COLO668 (cell line): ENCODE results near the gene P2RY14.
A peak's percentile ranks its signal among the peaks of the same experiment; 100 is the strongest.
"Not testable (repeated sequence)": the region's sequence is repeated elsewhere in the genome, so short reads cannot be mapped to it uniquely, and the experiment has no call there.

Experiments used
- DNase-seq: peaks from one replicate; lab custom pipeline; 2025; ENCODE audit not compliant: unreplicated experiment; lab: John Stamatoyannopoulos, UW

Gene P2RY14

GRCh38 chr3:151192545-151192944, 85.8 kb downstream of the P2RY14 start:
- no peak for DNase-seq

GRCh38 chr3:151191095-151191494, 87.2 kb downstream of the P2RY14 start:
- DNase-seq = no peak

- DNase-seq = no peak
Measured at GRCh38 chr3:151183265-151183671, 95.1 kb downstream of the P2RY14 start.

GRCh38 chr3:151182349-151183079, 95.8 kb downstream of the P2RY14 start:
- no peak for DNase-seq

- no peak for DNase-seq
Measured at GRCh38 chr3:151178208-151178845, 100.0 kb downstream of the P2RY14 start.

- no peak for DNase-seq
Measured at GRCh38 chr3:151175952-151176351, 102.4 kb downstream of the P2RY14 start.

- DNase-seq = no peak
Measured at GRCh38 chr3:151174351-151174750, 104.0 kb downstream of the P2RY14 start.

GRCh38 chr3:151171145-151171757, 107.1 kb downstream of the P2RY14 start:
- no peak for DNase-seq

GRCh38 chr3:151169948-151170679, 108.2 kb downstream of the P2RY14 start:
- DNase-seq = not testable (repeated sequence)

- DNase-seq = no peak
Measured at GRCh38 chr3:151169262-151169947, 108.9 kb downstream of the P2RY14 start.

- DNase-seq = peak; percentile 46
Measured at GRCh38 chr3:151168269-151169094, 109.9 kb downstream of the P2RY14 start.

GRCh38 chr3:151166161-151166560, 112.2 kb downstream of the P2RY14 start:
- no peak for DNase-seq

- no peak for DNase-seq
Measured at GRCh38 chr3:151165226-151165625, 113.1 kb downstream of the P2RY14 start.
